Stomach (tissue), 4 donors: ENCODE data around the gene GRWD1.

ENCODE experiments used
- EP300 ChIP-seq: sonication (generic); formaldehyde crosslinking; IDR thresholded peaks from one replicate; pipeline ENCODE4 v1.6.1; 2017; ENCODE audit warnings: antibody characterized with exemption
- POLR2A ChIP-seq, 4 donors: fragments of 450-650 bp; IDR thresholded peaks; one replicate each; pipeline ENCODE4 v1.6.1; 2016; ENCODE audit warnings: antibody characterized with exemption in 4 of 4, control low read depth in 2 of 4, mild to moderate bottlenecking in 1 of 4, moderate library complexity in 1 of 4
- POLR2AphosphoS5 ChIP-seq, 3 donors: sonication (generic); formaldehyde crosslinking; IDR thresholded peaks; one replicate each; pipeline ENCODE4 v1.6.1; 2016; ENCODE audit warnings: antibody characterized with exemption in 3 of 3
- TF ChIP-seq, protein P1 (sequence below), 7 experiments: fragments of 450-650 bp in 4 of 7; fragments of 200-600 bp in 3 of 7; sonication (generic) in 3 of 7; IDR thresholded peaks; one replicate each; pipeline ENCODE4 v1.5.1; 2016 to 2019; ENCODE audit warnings: antibody characterized with exemption in 7 of 7, control low read depth in 2 of 7, mild to moderate bottlenecking in 1 of 7

DNA sequence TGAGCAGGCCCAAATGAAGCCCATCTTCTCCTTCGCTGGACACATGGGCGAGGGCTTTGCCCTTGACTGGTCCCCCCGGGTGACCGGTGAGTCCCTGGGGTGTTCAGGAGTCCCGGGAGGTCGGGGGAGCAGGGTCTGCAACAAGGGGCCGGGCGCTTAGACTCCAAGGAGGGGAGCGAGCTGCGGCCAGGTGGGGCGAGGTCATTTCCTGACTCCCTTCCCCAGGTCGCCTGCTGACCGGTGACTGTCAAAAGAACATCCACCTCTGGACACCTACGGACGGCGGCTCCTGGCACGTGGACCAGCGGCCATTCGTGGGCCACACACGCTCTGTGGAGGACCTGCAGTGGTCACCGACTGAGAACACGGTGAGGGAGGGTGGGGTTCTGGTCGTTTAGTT is 4.7 kb downstream of the GRWD1 start:
- TF ChIP-seq, protein P1, sequence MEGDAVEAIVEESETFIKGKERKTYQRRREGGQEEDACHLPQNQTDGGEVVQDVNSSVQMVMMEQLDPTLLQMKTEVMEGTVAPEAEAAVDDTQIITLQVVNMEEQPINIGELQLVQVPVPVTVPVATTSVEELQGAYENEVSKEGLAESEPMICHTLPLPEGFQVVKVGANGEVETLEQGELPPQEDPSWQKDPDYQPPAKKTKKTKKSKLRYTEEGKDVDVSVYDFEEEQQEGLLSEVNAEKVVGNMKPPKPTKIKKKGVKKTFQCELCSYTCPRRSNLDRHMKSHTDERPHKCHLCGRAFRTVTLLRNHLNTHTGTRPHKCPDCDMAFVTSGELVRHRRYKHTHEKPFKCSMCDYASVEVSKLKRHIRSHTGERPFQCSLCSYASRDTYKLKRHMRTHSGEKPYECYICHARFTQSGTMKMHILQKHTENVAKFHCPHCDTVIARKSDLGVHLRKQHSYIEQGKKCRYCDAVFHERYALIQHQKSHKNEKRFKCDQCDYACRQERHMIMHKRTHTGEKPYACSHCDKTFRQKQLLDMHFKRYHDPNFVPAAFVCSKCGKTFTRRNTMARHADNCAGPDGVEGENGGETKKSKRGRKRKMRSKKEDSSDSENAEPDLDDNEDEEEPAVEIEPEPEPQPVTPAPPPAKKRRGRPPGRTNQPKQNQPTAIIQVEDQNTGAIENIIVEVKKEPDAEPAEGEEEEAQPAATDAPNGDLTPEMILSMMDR (IDR thresholded peaks at IDR 0.05) = no peak
- no peak for TF ChIP-seq EP300
- no peak for TF ChIP-seq POLR2AphosphoS5 (IDR thresholded peaks at IDR 0.05)
- no peak for TF ChIP-seq POLR2A (IDR thresholded peaks at IDR 0.05)
